ENCODE data around the gene TNS1. TPM values are rescaled to one million over a fixed set of nuclear protein-coding genes. Genes with fewer than 3 reads are reported as not detected.

Gene TNS1
- total and polyA plus RNA-seq, 10 of the 15 experiments (the other 5 are each of a cell fraction or from before 2014, with no cell fraction given) = 0.05 to 0.44 TPM; not detected in 8

GRCh38 chr2:217823626-217824025 lies 179.2 kb downstream of the TNS1 start:
- CTCF ChIA-PET = no interaction called here
- Histone ChIP-seq H3K4me2 (ENCODE audit: control insufficient read depth, insufficient read depth) (no peak overlapping the region), H4K20me1 (ENCODE audit: control insufficient read depth, insufficient read depth) (no peaks in the 10 kb centered on the region), H3K4me1 (ENCODE audit: control insufficient read depth, insufficient read depth, low read length) (no peaks in the 10 kb centered on the region), H3K9me3 (replicated peaks; ENCODE audit: control insufficient read depth, insufficient read depth, low read length) (no peaks in the 10 kb centered on the region), H3K27me3 (replicated peaks in 1 of 2; ENCODE audit: control insufficient read depth in 2 of 2, insufficient read depth in 2 of 2, low read length in 1 of 2) (no peaks in the 10 kb centered on the region; a peak in 2 of 4 replicates), H3K4me3 (no peak overlapping the region), H3K27ac (ENCODE audit: control insufficient read depth, insufficient read depth) (no peak overlapping the region), H3K36me3 (ENCODE audit: control insufficient read depth in 2 of 2, insufficient read depth in 2 of 2, low read length in 1 of 2) (no peaks in the 10 kb centered on the region), H3K9ac (ENCODE audit: control insufficient read depth, insufficient read depth, low read length) (no peak overlapping the region), H2AFZ (ENCODE audit: control insufficient read depth, low read depth, low read length) (no peak overlapping the region), H3K79me2 (ENCODE audit: control insufficient read depth, insufficient read depth, low read length) (no peaks in the 10 kb centered on the region)
- in situ Hi-C loops (cut with MboI) = no loop called here
- ATAC-seq = no peak
- no peak for FAIRE-seq
- TF ChIP-seq, protein P1, sequence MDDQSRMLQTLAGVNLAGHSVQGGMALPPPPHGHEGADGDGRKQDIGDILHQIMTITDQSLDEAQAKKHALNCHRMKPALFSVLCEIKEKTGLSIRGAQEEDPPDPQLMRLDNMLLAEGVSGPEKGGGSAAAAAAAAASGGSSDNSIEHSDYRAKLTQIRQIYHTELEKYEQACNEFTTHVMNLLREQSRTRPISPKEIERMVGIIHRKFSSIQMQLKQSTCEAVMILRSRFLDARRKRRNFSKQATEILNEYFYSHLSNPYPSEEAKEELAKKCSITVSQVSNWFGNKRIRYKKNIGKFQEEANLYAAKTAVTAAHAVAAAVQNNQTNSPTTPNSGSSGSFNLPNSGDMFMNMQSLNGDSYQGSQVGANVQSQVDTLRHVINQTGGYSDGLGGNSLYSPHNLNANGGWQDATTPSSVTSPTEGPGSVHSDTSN (IDR thresholded peaks at IDR 0.05; ENCODE audit: insufficient replicate concordance, low read depth, low read length) = no peak
- TF ChIP-seq CBFB (IDR thresholded peaks at IDR 0.05; ENCODE audit: low read depth) (no peak), CEBPB (IDR thresholded peaks at IDR 0.05; ENCODE audit: borderline replicate concordance in 1 of 2, low read depth in 2 of 2, low read length in 2 of 2) (no peak), SREBF2 (IDR thresholded peaks at IDR 0.05; ENCODE audit: low read length) (no peak), POU2F2 (IDR thresholded peaks at IDR 0.05; ENCODE audit: borderline replicate concordance, low read depth, low read length) (no peak), BCLAF1 (IDR thresholded peaks at IDR 0.05) (no peak)
- intact Hi-C loops (cut with micrococcal nuclease; ENCODE audit: unreplicated experiment) = no loop called here
- POLR2A ChIA-PET = no interaction called here
- DNase-seq (ENCODE audit: low read depth, low spot score) = no peak
- RAD21 ChIA-PET (ENCODE audit: unreplicated experiment) = no interaction called here
- WGBS (ENCODE audit: insufficient coverage, insufficient replicate concordance, low lambda C conversion rate, missing lambda C conversion rate) = 0% methylated on average over 6 of the region's 6 CpGs
- SMC1A ChIA-PET (ENCODE audit: uncharacterized antibody, unreplicated experiment) = no interaction called here
- no TSS peak for BruUV-seq (replicated peaks)
